Ishikawa (cell line): ENCODE results near the gene SH3TC2.

Experiments used
- EGR1 ChIP-seq: IDR thresholded peaks from 2 replicates; pipeline ENCODE4 v1.6.1; 2012
- EP300 ChIP-seq: IDR thresholded peaks from 2 replicates; pipeline ENCODE4 v1.6.1; 2012; ENCODE audit warnings: borderline replicate concordance
- TAF1 ChIP-seq: IDR thresholded peaks from 2 replicates; pipeline ENCODE4 v1.6.1; 2012; ENCODE audit warnings: low read depth, mild to moderate bottlenecking
- YY1 ChIP-seq: IDR thresholded peaks from 2 replicates; pipeline ENCODE4 v1.6.1; 2012; ENCODE audit warnings: low read depth
- ZBTB7A ChIP-seq: IDR thresholded peaks from 2 replicates; pipeline ENCODE4 v1.6.1; 2012; ENCODE audit warnings: low read depth
- TF ChIP-seq, protein P1 (sequence below): IDR thresholded peaks from 2 replicates; pipeline ENCODE4 v1.6.1; 2012; ENCODE audit warnings: low read depth, mild to moderate bottlenecking
- TF ChIP-seq, protein P2 (sequence below): IDR thresholded peaks from 2 replicates; pipeline ENCODE4 v1.6.1; 2012

DNA sequence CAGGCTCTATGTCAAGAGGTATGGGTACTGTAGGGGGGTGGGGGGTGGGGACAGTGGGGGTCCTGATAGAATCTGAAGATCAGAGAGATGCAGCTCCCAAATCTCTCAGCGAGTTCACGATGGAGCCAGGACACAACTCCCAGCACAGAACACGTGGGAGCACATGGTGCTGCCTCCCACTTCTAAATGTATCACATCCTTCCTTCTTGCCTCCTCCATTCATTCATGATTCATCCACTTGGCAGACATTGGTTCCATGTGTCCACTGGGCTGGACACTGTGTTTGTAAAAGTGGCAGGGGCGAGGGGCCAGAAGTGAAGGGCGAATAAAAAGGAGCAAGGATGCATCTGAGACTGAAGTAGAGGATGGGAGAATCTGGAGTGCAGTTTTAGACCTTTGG, 33.9 kb downstream of the SH3TC2 start:
- TF ChIP-seq, protein P1, sequence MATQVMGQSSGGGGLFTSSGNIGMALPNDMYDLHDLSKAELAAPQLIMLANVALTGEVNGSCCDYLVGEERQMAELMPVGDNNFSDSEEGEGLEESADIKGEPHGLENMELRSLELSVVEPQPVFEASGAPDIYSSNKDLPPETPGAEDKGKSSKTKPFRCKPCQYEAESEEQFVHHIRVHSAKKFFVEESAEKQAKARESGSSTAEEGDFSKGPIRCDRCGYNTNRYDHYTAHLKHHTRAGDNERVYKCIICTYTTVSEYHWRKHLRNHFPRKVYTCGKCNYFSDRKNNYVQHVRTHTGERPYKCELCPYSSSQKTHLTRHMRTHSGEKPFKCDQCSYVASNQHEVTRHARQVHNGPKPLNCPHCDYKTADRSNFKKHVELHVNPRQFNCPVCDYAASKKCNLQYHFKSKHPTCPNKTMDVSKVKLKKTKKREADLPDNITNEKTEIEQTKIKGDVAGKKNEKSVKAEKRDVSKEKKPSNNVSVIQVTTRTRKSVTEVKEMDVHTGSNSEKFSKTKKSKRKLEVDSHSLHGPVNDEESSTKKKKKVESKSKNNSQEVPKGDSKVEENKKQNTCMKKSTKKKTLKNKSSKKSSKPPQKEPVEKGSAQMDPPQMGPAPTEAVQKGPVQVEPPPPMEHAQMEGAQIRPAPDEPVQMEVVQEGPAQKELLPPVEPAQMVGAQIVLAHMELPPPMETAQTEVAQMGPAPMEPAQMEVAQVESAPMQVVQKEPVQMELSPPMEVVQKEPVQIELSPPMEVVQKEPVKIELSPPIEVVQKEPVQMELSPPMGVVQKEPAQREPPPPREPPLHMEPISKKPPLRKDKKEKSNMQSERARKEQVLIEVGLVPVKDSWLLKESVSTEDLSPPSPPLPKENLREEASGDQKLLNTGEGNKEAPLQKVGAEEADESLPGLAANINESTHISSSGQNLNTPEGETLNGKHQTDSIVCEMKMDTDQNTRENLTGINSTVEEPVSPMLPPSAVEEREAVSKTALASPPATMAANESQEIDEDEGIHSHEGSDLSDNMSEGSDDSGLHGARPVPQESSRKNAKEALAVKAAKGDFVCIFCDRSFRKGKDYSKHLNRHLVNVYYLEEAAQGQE: no peak
- TF ChIP-seq YY1 (no peak), ZBTB7A (no peak), TAF1 (no peak), EP300 (no peak), EGR1 (no peak)
- TF ChIP-seq, protein P2, sequence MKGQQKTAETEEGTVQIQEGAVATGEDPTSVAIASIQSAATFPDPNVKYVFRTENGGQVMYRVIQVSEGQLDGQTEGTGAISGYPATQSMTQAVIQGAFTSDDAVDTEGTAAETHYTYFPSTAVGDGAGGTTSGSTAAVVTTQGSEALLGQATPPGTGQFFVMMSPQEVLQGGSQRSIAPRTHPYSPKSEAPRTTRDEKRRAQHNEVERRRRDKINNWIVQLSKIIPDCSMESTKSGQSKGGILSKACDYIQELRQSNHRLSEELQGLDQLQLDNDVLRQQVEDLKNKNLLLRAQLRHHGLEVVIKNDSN: no peak
